ACC112 (cell line): ENCODE measurements around the gene SUMO3.

Experiments used
- H2AFZ ChIP-seq: fragments of 200-600 bp; sonication (generic); one replicate; pipeline ENCODE4 v1.6.0; 2017; ENCODE audit warnings: antibody characterized with exemption, low read length; ENCODE audit not compliant: unreplicated experiment
- H3K27ac ChIP-seq: fragments of 200-600 bp; sonication (generic); 2 replicates; pipeline ENCODE4 v1.5.1; 2014; ENCODE audit warnings: low read depth, mild to moderate bottlenecking, antibody characterized with exemption, low read length, moderate library complexity
- H3K27me3 ChIP-seq: fragments of 200-600 bp; sonication (generic); 2 replicates; pipeline ENCODE4 v1.6.1; 2014; ENCODE audit warnings: mild to moderate bottlenecking, antibody characterized with exemption, low read length, moderate library complexity, mixed read lengths; ENCODE audit not compliant: insufficient read depth
- H3K36me3 ChIP-seq: fragments of 200-600 bp; sonication (generic); 2 replicates; pipeline ENCODE4 v1.6.1; 2016; ENCODE audit warnings: mild to moderate bottlenecking, antibody characterized with exemption, low read length, moderate library complexity, mixed read lengths; ENCODE audit not compliant: insufficient read depth
- H3K4me1 ChIP-seq: fragments of 200-600 bp; sonication (generic); one replicate; pipeline ENCODE4 v1.6.1; 2016; ENCODE audit warnings: low read length, mixed read lengths; ENCODE audit not compliant: insufficient read depth, unreplicated experiment, control insufficient read depth
- H3K4me3 ChIP-seq: fragments of 200-600 bp; sonication (generic); 2 replicates; pipeline ENCODE4 v1.5.1; 2014; ENCODE audit warnings: mild to moderate bottlenecking, low read depth, low read length
- H3K79me2 ChIP-seq: fragments of 200-600 bp; sonication (generic); one replicate; pipeline ENCODE4 v1.6.0; 2016; ENCODE audit warnings: low read length; ENCODE audit not compliant: control insufficient read depth, unreplicated experiment, insufficient read depth

SUMO3 gene

GRCh38 chr21:44758141-44758561 lies 59.7 kb downstream of the SUMO3 start:
- H3K4me1 ChIP-seq, result no peaks in the 10 kb centered on the region
- H3K36me3 ChIP-seq, result no peaks in the 10 kb centered on the region
- H3K79me2 ChIP-seq, result no peaks in the 10 kb centered on the region
- H3K27ac ChIP-seq, result no peak overlapping the region
- peaks cover 3% of the 10 kb centered on the region; the same call in 1 of the 2 replicates for H3K27me3 ChIP-seq
- H3K4me3 ChIP-seq, result no peak overlapping the region
- no peak overlapping the region for H2AFZ ChIP-seq

- Histone ChIP-seq H3K36me3 (no peaks in the 10 kb centered on the region), H3K4me3 (no peak overlapping the region), H3K27ac (no peak overlapping the region), H3K4me1 (no peaks in the 10 kb centered on the region), H3K27me3 (peaks cover 3% of the 10 kb centered on the region; the same call in 1 of the 2 replicates), H2AFZ (no peak overlapping the region), H3K79me2 (no peaks in the 10 kb centered on the region)
These were observed 60.1 kb downstream of the SUMO3 start for GRCh38 chr21:44757731-44758130.

- Histone ChIP-seq H2AFZ (no peak overlapping the region), H3K36me3 (no peaks in the 10 kb centered on the region), H3K27ac (no peak overlapping the region), H3K79me2 (no peaks in the 10 kb centered on the region), H3K4me1 (no peaks in the 10 kb centered on the region), H3K27me3 (peaks cover 3% of the 10 kb centered on the region), H3K4me3 (no peak overlapping the region)
These were observed 61.3 kb downstream of the SUMO3 start for GRCh38 chr21:44756423-44757185.
